K562 (cell line): Measurements from ENCODE around the gene GLYATL3. TPM values are rescaled to one million over a fixed set of nuclear protein-coding genes. Genes with fewer than 3 reads are reported as not detected.

Experiments
- ARID4B ChIP-seq: sonication (generic); formaldehyde crosslinking; IDR thresholded peaks from 2 replicates; pipeline ENCODE4 v1.8.0; 2022; ENCODE audit warnings: mild to moderate bottlenecking, missing genetic modification reagents
- POLR2H ChIP-seq: IDR thresholded peaks from 2 replicates; pipeline ENCODE4 v1.6.1; 2016; ENCODE audit warnings: missing genetic modification characterization, low read depth, mild to moderate bottlenecking, control low read depth, missing compliant biosample characterization, moderate library complexity
- ZNF592 ChIP-seq: fragments of 450-650 bp; IDR thresholded peaks from 2 replicates; pipeline ENCODE4 v1.6.1; 2017; ENCODE audit warnings: antibody characterized with exemption, mild to moderate bottlenecking
- polyA plus RNA-seq, 8 experiments: library from polyadenylated mRNA; depleted of rRNA in 4 of 8; stranded (reverse) in 5 of 8; unstranded in 3 of 8; fragments of >200 nt; fragmentation: Nextera tagmentation in 2 of 8; fragmentation: Illumina TruSeq in 1 of 8; extraction: Ambion mirVana in 2 of 8; extraction: Trizol in 1 of 8; gene quantifications; 2 replicates each; pipeline versions ENCODE4 v1.2.1 to v1.2.3, GENCODE V29; 2011 to 2014; ENCODE audit warnings: inconsistent platforms in 1 of 8, missing spikeins in 1 of 8
- total RNA-seq, 7 experiments: library from RNA; depleted of rRNA in 6 of 7; stranded (reverse); fragments of >200 nt in 6 of 7; fragmentation: Illumina TruSeq in 2 of 7; extraction: Trizol in 2 of 7; gene quantifications; 2 replicates each; pipeline versions ENCODE4 v1.2.1 to v1.2.3, GENCODE V29; 2011 to 2021; ENCODE audit warnings: low replicate concordance in 1 of 7
- TF ChIP-seq, protein P1 (sequence below): fragments of 450-650 bp; IDR thresholded peaks from 2 replicates; pipeline ENCODE4 v1.6.1; 2016; ENCODE audit warnings: mild to moderate bottlenecking, moderate library complexity

GLYATL3 gene
- total and polyA plus RNA-seq, 9 of the 15 experiments (the other 6 are each of a cell fraction or from before 2014, with no cell fraction given) = not detected

DNA sequence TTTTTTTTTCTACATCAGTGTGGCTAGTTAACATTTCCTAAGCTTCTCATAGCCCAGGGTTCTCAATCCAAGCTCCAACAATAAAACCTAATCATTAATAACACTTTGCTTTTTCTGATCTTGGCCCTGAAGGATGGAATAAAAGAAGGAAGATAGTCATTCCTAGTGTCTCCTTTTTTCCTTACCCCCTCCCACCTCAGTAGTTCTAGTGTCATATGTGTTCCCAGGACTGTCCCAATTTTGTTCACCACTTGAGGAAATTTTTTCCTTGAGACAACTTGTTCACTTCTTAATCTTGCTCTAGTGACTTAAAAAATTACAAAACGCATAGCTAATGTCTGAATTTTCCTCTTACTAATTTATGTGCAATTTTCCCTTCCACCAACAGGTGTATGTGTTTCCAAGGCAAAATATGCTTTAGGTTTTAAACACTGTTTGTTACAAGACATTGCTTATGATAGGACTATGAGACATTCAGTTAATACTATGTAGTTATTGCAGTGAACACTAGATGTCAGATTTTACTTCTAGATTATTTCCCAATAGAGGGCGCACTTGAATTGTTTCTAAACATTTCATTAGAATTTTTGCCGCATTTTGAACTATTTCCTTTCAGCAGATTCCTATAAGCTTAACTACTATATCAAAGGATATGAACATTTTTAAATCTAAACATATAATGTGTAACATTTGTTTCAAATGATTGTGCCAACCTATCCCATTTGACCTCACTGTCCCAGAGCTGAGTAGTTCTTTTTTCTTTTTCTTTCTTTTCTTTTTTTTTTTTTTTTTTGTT is 32.2 kb downstream of the GLYATL3 start (continued):
- TF ChIP-seq, protein P1, sequence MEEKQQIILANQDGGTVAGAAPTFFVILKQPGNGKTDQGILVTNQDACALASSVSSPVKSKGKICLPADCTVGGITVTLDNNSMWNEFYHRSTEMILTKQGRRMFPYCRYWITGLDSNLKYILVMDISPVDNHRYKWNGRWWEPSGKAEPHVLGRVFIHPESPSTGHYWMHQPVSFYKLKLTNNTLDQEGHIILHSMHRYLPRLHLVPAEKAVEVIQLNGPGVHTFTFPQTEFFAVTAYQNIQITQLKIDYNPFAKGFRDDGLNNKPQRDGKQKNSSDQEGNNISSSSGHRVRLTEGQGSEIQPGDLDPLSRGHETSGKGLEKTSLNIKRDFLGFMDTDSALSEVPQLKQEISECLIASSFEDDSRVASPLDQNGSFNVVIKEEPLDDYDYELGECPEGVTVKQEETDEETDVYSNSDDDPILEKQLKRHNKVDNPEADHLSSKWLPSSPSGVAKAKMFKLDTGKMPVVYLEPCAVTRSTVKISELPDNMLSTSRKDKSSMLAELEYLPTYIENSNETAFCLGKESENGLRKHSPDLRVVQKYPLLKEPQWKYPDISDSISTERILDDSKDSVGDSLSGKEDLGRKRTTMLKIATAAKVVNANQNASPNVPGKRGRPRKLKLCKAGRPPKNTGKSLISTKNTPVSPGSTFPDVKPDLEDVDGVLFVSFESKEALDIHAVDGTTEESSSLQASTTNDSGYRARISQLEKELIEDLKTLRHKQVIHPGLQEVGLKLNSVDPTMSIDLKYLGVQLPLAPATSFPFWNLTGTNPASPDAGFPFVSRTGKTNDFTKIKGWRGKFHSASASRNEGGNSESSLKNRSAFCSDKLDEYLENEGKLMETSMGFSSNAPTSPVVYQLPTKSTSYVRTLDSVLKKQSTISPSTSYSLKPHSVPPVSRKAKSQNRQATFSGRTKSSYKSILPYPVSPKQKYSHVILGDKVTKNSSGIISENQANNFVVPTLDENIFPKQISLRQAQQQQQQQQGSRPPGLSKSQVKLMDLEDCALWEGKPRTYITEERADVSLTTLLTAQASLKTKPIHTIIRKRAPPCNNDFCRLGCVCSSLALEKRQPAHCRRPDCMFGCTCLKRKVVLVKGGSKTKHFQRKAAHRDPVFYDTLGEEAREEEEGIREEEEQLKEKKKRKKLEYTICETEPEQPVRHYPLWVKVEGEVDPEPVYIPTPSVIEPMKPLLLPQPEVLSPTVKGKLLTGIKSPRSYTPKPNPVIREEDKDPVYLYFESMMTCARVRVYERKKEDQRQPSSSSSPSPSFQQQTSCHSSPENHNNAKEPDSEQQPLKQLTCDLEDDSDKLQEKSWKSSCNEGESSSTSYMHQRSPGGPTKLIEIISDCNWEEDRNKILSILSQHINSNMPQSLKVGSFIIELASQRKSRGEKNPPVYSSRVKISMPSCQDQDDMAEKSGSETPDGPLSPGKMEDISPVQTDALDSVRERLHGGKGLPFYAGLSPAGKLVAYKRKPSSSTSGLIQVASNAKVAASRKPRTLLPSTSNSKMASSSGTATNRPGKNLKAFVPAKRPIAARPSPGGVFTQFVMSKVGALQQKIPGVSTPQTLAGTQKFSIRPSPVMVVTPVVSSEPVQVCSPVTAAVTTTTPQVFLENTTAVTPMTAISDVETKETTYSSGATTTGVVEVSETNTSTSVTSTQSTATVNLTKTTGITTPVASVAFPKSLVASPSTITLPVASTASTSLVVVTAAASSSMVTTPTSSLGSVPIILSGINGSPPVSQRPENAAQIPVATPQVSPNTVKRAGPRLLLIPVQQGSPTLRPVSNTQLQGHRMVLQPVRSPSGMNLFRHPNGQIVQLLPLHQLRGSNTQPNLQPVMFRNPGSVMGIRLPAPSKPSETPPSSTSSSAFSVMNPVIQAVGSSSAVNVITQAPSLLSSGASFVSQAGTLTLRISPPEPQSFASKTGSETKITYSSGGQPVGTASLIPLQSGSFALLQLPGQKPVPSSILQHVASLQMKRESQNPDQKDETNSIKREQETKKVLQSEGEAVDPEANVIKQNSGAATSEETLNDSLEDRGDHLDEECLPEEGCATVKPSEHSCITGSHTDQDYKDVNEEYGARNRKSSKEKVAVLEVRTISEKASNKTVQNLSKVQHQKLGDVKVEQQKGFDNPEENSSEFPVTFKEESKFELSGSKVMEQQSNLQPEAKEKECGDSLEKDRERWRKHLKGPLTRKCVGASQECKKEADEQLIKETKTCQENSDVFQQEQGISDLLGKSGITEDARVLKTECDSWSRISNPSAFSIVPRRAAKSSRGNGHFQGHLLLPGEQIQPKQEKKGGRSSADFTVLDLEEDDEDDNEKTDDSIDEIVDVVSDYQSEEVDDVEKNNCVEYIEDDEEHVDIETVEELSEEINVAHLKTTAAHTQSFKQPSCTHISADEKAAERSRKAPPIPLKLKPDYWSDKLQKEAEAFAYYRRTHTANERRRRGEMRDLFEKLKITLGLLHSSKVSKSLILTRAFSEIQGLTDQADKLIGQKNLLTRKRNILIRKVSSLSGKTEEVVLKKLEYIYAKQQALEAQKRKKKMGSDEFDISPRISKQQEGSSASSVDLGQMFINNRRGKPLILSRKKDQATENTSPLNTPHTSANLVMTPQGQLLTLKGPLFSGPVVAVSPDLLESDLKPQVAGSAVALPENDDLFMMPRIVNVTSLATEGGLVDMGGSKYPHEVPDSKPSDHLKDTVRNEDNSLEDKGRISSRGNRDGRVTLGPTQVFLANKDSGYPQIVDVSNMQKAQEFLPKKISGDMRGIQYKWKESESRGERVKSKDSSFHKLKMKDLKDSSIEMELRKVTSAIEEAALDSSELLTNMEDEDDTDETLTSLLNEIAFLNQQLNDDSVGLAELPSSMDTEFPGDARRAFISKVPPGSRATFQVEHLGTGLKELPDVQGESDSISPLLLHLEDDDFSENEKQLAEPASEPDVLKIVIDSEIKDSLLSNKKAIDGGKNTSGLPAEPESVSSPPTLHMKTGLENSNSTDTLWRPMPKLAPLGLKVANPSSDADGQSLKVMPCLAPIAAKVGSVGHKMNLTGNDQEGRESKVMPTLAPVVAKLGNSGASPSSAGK = no peak
- TF ChIP-seq POLR2H (tag) = peak; percentile 59
- no peak for TF ChIP-seq ARID4B (CRISPR knock-in tag)
- peak; percentile 87 for TF ChIP-seq ZNF592
